SHP77 (cell line): ENCODE data around the gene DDX54.

Source experiments
- DNase-seq, 2 experiments: peaks; one replicate each; lab custom pipeline; 2025; lab: John Stamatoyannopoulos, UW

Gene DDX54, protein sequence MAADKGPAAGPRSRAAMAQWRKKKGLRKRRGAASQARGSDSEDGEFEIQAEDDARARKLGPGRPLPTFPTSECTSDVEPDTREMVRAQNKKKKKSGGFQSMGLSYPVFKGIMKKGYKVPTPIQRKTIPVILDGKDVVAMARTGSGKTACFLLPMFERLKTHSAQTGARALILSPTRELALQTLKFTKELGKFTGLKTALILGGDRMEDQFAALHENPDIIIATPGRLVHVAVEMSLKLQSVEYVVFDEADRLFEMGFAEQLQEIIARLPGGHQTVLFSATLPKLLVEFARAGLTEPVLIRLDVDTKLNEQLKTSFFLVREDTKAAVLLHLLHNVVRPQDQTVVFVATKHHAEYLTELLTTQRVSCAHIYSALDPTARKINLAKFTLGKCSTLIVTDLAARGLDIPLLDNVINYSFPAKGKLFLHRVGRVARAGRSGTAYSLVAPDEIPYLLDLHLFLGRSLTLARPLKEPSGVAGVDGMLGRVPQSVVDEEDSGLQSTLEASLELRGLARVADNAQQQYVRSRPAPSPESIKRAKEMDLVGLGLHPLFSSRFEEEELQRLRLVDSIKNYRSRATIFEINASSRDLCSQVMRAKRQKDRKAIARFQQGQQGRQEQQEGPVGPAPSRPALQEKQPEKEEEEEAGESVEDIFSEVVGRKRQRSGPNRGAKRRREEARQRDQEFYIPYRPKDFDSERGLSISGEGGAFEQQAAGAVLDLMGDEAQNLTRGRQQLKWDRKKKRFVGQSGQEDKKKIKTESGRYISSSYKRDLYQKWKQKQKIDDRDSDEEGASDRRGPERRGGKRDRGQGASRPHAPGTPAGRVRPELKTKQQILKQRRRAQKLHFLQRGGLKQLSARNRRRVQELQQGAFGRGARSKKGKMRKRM

DNA sequence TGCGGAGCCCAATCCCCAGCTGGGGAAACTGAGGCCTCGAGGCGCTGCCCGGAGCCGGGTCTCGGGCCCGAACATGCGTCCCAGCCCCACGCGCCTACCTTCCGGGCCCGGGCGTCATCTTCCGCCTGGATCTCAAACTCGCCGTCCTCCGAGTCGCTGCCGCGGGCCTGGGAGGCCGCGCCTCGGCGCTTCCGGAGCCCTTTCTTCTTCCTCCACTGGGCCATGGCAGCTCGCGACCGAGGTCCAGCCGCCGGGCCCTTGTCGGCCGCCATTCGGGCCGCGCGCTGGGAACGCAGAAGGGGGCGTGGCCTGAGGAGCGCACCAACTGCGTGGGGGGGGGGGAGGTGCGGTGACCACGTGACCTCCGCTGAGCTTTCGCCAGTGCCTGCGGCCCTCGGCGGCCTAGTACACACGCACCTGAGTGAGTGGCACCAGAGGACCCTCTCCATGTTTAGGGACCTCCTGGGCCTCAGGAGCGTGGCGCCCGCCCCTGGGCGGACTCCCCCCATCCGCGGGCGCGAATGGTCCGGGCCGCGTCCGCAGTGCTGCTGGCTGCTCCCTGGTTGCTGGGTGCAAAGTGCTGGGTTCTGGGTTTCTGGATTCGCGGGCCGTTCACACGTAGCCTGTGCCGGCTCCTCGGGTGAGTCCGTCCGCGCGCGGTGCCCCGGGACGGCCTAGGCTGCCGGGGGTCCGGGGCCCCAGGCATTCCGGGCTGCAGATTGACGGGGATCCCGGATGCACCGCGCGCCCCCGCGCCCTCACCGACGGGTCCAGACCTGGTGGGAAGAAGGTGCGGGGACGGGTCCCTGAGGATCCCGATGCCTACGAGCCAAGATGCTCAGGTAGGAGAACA lies at the start of gene DDX54, which contains the start of gene RITA1:
Gene DDX54 (minus strand): TSS at position 299 of the 853 bp plus-strand sequence. CDS start 27 bp downstream, at position 272.
Gene RITA1 (plus strand): TSS at position 542 of the 853 bp plus-strand sequence. CDS start 1,026 bp downstream, outside the sequence.
- DNase-seq: peak; percentile 80 to 84

DNA sequence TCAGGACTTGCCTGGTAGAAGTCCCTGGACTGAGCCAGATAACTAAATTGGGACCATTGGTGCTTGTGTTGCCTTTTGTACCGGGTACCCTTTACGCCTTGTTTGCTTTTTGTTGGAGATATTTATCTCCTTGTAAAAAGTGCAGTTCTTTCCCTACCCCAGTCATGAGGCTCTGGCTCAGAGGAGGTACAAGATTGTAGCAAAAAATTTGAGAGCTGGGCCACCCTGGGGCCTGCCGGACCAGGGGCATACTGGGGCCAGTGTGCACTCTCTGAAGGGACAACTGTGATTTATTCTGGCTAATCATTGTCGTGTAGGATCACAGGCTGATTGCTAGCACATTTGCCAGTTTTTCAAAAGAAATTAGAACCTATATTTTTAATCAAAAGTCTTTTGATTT lies 49.2 kb upstream of the DDX54 start:
- DNase-seq: no peak

DNA sequence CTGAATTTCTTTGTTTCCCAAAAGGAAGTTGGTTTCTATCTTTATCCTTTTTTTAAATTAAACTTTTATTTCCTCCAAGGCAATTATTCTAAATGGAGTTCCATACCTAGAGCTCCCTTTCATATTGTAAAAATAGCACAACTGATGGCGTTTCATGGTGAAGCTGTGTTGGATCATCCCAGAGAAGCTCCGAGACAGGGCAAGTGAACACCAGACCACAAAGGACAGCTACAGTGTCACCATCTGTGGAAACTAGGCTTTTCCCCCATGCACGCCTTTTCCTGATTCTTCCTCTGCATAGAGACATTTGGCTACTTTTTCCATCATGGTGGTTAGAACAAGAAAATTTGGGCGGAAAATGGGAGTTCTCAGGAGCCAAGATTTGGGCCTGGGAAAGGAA lies 48.7 kb upstream of the DDX54 start:
- DNase-seq: no peak

DNA sequence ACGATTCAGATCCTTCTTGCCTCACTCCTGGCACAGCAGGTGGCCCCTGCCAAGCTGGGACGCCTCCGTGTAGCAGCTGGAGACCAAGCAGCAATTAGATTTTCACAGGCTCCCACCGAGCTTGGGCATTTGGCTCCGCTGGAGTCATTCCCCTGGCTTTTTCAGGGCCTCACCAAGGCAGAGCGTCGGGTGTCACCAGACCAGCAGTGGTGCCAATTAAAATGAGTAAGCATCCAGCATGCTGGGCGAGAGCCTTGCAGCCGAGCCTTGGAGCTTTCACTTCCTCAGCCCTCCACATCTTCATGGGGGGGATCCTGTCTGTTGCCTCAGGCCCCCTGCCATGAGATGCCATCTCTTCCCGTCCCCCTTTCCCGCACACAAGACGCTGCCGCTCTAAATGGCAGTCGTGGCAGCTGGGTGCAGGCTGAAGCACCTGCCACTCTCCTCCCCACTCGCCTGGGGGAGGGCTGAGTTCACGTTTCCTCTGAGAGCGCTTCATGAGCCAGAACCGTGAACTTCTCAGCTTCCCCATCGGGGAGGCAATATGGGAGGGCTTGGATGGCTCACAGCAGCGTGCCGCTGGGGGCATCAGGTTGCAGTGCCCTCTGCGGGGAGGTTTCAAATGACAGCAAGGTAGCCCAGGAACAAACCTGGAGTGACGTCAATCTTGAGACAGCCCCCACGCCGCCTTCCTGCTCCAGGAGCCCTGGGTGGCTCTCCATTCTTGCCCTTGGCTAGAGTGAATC lies 47.7 kb upstream of the DDX54 start:
- peak; percentile 85 to 94 for DNase-seq

DNA sequence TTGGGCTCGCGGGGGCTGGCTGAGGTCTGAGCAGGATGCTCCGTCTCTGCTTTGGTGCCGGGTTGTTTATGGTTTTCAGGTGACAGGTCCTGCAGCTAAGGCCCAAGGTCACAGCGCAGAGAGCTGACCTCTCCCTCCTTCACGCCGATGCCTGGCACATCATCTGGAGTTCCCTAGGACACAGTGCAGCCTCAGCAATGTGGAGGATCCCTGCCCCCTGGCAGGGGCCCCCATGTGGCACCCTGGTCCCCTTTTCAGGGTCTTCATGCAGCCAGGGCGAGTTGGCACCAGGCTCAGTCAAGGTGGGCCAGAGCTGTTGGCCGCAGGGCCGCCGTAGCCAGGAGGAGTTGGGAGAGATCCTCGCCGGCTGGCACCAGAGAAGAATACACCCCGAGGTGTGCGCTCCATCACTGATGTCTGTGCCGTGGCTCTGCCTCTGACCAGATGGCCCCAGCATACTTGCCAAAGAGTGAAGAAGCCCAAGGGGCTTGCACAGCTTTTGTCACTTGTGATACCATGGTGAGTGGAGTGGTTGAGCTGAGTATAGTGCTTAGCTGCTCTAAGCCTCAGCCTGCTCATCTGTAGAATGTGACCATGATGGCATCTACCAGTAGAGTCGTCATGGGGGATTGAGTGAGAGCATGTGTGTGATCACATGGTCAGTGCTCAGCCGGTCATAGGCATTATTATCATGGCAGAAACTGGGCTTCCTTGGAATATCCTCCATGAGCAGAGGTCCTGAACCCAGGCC lies 47.0 kb upstream of the DDX54 start:
- no peak for DNase-seq

DNA sequence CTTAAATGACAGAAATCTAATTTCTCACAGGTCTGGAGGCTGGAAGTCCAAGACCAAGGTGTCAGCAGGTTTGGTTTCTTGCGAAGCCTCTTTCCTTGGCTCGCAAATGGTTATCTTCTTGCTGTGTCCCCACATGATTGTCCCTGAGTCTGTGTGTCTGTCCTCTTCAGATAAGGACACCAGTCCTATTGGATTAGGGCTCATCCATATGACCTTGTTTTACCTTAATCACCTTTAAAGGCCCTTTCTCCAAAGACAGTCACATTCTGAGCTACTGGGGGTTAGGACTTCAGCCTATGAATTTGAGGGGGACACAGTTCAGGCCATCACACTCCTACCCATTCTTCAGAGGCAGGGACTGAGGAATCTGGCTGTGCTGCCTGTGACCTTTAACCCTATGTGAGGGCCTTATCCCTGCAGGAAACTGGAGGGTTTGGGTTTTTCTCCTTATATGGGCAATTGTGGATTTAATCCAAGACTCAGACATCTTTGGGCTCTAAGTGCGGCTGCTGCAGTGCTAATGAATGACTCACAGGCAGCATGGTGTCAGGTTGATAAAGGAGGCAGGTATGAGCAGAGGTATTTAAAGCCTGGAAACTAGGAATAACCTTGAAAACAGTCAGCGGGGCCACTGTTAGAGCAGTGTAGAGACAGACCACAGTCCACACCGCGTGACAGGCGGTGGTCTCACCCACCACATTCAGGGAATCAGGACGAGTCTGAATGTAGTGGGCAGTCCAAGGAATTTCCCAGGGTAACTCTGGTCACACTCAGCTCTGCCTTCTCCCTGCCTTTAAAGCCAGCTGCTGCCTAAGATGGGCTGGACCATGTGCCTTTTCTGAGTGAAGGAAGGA lies 46.2 kb upstream of the DDX54 start:
- no peak for DNase-seq

DNA sequence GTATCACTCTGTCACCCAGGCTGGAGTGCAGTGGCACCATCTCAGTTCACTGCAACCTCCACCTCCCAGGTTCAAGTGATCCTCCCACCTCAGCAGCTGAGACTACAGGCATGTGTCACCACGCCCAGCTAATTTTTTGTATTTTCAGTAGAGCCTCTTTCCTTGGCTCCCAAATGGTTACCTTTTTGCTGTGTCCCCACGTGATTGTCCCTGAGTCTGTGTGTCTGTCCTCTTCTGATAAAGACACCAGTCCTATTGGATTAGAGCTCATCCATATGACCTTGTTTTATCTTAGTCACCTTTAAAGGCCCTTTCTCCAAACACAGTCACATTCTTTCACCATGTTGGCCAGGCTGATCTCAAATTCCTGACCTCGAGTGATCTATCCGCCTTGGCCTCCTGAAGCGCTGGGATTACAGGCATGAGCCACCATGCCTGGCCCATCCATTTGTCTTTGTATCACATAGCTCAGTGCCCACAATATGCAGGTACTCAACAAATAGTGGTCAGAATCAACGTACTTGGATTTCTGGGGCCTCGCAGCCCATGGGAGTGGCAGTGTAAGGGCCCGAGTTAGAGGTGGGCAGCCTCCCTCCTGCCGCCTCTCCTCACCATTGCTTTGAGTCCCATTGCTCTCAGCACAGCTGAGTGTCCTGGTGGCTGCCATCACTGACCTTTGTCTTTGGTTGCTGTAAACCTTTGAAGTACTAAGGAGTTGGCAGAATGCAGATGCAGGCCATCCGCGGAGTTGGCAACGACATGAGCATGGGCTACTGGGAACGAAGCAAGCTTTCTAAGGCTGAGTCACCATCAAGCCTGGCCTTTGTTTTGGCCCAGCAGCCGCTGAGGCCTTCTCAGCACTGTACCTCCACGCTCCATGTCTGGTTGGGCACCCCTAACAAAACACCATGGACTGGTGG lies 45.3 kb upstream of the DDX54 start:
- no peak for DNase-seq

DNA sequence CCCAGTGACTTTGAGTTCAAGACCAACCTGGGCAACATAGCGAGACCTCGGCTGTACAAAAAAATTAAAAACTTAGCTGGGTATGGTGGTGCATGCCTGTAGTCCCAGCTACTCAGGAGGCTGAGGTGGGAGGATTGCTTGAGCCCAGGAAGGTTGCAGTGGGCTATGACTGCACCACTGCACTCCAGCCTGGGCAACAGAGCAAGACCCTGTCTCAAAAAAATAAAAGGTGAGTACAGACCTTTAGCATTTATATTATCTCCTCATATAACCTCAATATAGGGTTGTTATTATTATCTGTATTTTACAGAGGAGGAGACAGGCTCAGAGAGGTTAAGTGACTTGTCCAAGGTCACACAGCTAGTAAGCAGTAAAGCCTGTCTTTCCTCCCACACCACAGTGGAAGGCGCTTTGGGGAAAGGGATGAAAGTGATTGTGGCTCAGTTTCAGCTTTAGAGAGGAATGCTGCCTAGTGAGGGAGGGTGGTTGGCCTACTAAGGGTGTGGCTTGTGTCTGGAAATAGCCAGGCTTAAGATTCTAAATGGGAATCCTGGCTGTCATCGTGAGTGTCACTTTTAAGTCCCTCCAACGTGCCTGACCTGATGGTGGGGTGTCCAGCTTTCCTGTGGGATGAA lies 43.2 kb upstream of the DDX54 start:
- DNase-seq: no peak

DNA sequence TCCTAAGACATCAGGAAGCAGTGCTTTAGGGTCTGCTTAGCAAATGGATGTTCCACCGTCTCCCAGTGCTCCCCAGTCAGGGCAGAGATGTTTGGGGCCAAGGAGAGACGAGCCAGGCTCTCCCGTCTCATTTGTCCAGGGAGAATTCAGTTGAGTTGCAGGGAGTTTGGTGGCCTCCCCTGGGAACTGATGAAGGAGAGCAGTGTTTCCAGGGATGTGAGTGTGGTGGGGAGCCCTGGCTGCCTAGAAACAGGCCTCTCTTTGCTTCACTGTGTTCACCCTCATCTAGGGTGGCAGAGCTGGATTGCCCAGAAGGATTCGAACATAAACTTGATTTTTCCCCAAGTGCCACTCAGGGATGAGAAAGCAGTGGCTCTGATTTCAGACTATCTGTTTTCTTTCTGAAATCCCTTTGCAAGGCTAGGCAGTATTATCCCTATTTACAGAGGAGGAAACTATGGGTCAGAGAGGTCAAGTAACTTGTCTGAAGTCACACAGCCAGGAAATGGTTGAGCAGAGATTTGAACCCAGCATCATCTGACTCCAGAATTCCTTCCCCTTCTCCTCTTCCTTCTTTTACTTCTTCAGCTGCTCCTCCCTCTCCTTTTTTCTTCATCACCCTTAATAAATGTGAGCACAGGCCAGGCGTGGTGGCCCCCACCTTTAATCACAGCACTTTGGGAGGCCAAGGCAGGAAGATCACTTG lies 42.6 kb upstream of the DDX54 start:
- no peak for DNase-seq

DNA sequence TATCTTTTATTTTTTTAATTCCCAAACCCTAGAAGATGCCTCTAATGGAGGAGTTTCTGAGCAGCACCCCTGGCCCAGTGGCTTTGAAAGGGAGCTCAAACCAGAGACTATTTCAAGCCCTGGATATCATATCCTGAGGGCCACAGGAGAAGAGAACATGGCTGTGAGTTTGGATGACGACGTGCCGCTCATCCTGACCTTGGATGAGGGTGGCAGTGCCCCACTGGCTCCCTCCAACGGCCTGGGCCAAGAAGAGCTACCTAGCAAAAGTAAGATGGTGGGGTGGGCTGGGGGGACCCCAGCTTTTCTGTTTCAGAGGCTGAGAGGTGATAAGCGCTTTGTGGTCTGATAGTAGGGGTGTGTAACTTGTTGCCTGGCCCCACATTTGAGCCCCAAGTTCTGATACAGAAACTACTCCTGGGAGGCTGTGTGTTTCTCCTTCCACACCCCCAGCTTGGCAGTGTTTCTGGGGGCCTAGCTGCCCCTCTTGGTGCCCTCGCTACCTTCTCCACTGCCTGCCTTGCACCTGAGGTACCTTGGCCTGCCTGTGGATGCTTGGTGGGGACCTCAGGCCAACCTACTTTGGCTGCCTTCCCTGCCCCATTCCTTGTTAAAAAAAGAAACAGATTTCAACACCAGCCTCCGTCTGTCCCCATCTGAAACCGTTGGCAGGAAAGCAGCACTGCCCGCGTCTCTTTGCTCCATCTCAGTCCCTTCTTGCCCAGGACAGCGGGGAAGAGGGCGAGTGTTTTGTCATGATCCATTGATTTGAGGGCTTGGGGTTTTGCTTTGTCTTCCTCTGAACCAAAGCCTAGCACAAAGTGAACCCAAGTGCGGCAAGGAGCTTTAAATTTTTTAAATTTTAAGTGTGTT lies 41.7 kb upstream of the DDX54 start:
- DNase-seq: no peak

DNA sequence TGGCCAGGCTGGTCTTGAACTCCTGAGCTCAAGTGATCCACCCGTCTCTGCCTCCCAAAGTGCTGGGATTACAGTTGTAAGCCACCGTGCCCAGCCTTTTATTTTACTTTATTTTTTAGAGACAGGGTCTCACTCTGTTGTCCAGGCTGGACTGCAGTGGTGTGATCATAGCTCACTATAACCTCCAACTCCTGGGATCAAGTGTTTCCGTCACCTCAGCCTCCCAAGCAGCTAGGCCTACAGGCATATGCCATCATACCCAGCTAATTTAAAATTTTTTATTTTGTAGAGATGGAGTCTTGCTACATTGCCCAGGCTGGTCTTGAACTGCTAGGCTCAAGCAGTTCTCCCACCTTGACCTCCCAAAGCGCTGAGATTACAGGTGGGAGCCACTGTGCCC lies 39.7 kb upstream of the DDX54 start:
- DNase-seq: no peak

DNA sequence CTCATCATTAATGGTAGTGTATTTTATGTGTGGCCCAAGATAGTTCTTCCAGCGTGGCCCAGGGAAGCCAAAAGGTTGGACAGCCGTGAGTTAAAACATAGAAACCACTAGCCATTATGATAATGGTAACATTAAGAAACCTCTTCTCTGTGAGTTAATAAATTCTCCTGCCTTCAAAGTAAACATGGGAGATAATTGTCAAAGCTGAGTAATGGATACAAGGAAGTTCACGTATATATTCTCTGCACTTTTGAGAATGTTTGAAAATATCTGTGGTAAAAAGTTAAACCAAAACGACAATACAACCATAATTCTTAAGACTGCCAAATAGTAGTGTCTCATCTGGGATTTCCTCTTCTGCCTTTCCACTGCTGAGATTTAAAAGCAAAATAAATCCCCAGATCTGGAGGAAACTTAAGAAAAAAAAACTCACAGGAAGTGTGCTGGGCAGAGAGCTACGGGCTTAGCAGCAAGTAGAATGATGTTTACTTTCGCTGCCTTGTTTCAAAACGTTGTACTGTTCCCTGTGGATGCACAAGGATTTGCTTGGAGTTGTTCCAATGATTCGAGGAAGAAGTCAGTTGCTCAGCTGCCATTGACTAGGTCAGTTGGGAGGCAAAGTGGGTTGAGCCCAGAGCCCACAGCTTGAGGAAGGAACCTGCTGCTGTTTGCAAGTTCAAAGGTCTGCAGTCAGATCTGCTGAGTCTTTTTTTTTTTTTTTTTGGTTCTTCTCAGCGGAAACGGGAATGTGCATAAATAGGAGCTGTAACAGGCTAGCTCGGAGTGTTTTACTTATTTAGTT lies 37.7 kb upstream of the DDX54 start:
- peak; percentile 81 to 89 for DNase-seq

DNA sequence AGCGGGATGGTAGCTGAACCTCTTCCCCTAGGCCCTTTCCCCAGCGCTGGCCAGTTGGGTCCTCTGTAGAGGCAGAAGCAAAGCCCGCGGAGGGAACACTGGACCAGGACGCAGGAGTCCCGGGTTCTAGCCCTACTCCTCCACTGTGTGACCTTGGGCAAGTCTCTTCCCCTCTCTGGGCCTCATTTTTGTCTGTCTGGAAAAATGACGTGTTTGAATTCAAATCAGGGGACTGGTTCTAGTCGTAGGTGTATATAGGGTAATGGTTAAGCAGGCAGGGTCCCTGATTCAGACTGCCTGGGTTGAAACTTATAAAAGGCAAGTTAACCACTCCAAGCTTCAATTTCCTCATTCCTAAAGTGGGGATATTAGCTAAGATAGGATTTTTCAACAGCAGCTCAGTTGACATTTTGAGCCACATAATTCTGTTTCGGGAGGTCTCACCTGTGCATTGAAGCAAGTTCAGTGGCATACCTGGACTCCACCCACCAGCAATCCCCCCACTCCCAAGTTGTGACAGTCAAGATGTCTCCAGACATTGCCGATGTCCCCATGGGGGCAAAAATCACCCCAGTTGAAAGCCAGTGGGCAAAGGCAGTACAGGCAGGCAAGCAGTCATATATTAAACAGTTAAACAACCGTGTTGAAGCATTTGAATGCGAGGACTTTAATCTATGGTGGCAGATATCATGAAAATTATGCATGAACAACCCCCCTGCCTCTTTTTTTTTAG lies 36.9 kb upstream of the DDX54 start:
- peak in 1 of 2 experiments; percentile 15 for DNase-seq

DNA sequence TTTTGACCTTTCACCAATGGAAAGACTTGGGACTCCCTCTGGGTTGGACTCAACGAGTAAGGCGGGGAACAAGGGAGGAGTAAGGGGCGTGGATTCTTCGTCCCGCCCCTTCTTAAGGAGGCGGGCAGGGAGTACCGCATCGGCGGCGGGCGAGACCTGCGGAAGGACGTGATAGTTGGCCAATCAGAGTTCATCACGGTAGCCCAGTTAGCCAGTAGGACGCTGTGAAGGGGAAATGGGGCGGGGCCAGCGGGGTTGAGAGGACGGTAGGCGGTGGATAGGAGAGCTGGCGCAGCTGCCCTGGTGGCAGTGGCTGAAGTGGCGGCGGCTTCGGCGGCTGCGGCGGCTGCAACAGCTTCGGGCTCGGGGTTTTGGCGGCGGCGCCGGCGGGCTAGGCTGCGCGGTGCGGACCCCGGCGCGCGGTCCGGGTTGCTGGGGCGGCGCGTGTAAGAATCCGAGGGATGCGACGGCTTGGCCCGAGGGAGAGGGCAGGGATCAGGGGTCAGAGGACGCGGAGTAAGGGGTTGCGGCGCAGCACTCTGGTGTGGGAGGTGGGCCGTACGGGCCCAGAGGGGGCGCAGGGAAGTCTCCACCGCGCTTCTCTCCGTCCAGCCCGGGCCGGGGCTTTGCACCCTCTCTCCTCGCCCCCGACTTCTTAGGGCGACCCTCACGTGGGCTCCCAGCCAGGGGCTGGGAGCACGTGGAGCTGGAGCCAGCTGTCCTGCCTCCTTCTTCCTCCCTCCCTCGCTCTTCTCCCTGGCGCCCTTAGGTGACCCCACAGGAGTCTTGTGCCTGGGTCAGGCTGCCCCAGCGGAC lies 36.1 kb upstream of the DDX54 start, which contains the start of gene TPCN1:
Gene TPCN1 (plus strand): TSS at position 284 of the 816 bp plus-strand sequence. CDS start 5,389 bp downstream, outside the sequence.
- DNase-seq: peak; percentile 100
